HG03571 (cell line): ENCODE data around the gene PLEKHG4B.
"Not testable (repeated sequence)": the region's sequence is repeated elsewhere in the genome, so short reads cannot be mapped to it uniquely, and the experiment has no call there.

ENCODE experiments used
- ATAC-seq: cut with Tn5 transposase; IDR thresholded peaks from one replicate; pipeline ENCODE4 v1.9.1; 2021; ENCODE audit not compliant: unreplicated experiment

The PLEKHG4B gene

GRCh38 chr5:197892-198489, 106.0 kb downstream of the PLEKHG4B start:
- ATAC-seq: no peak

DNA sequence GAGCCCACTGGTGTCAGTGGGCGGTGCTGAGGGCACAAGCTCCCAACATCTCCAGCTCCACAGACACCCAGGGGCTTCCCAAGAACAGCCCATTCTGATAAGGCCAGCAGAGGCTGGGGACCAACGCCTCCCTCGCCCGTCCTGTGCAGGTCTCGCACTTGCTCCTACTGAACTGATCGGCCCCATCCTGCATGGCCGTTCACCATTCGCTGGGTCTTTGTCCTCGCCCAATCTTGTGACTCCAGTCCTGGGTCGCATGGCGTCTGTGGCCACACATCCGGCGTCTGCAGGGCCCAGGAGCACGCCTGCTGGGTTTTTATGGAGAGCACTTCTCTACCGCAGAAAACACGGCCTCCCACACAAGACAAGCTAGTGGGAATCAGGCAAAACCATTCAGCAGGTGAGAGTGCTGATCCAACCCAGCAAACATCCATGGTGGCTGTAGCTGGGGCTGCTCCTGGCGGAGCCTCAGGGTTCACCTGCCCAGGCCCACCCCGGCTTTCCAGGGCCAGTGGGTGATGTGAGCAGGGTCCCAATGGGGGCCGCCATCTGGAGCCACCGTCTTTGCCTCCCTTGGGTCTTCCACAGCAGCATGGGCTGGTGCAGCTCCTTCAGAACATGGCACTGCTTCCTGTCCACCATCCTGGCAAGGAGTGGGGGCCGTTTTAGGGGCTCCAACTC, 106.7 kb downstream of the PLEKHG4B start:
- no peak for ATAC-seq

GRCh38 chr5:199197-199949, 107.4 kb downstream of the PLEKHG4B start:
- no peak for ATAC-seq

DNA sequence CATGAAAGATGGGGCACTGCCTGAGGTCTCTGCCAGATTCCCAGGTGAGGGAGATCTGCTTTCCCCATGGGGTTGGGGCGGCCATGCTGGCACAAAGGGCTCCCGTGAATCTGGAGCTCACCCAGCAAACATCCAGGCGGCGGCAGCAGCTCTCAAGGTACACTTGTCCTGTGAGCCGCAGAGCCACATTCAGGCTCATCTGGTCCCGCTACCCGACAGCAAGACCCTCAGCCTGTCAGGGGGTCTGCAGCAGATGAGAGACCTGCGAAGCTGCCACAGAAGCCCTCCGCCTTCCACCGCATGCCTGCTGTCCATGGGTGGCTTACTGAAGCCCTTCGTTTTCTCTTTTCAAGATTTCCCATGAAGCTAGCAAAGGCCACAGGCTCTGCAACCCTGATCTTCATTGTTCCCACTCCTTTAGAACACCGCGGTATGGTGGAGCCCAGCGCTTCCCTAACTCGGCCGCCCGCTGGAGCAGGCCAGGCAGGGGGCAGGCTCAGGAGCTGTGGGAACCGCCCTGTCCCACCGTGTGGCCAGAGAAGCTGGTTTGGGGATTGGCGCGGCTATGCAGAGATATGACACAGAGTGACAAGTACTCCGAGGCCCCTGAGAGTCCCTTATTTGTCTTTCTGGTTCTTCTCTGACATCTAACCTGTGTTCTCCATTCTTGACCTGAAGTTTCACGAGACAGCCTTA, 108.1 kb downstream of the PLEKHG4B start:
- ATAC-seq: no peak

DNA sequence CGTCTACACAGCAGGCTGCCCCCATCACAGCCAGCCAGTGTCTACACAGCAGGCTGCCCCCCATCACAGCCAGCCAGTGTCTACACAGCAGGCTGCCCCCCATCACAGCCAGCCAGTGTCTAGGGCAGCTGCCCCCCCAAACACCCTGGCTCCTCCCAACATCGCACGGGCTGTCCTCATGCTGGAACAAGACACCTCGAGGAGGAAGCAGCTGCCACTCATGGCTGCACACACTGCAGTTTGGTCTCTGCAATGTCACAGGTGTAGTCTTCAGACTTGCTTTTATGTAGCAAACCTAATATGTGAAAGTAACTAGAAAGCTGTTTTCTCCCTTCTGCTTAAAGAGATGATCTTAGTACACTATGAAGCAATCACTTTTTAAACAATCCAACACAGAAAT, 109.0 kb downstream of the PLEKHG4B start:
- no peak for ATAC-seq

GRCh38 chr5:201672-202071, 109.7 kb downstream of the PLEKHG4B start:
- no peak for ATAC-seq

DNA sequence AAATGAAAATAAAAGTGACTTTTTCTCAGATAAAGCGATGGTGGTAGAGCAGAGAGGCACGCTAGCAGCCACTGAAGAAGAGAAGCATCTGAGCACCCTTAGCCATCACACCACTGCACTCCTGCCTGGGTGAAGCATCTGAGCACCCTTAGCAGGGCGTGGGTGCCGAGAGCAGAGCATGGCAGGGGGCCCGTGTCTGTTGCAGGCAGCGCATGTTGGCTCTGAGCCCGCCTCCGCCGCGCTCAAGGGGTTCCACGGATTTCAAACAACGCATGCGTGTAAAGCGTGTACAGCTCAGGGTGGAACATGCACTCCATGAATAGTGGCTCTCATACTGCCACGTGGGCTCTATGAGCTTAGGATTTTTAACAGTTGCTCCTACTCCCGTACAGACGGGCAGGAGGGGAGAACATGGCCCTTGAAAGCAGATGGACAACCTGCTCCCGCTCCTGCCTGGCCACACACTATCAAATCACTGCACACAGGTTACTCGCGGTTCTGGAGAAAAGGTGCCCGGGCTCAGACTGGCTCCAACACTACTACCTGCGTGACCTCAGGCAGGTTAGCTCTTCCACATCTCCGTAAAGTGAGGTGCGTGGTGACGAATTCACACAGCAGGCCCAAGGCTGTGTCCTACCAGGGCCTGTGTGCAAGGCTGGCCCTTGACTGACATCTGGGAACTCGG, 111.4 kb downstream of the PLEKHG4B start:
- ATAC-seq: no peak

DNA sequence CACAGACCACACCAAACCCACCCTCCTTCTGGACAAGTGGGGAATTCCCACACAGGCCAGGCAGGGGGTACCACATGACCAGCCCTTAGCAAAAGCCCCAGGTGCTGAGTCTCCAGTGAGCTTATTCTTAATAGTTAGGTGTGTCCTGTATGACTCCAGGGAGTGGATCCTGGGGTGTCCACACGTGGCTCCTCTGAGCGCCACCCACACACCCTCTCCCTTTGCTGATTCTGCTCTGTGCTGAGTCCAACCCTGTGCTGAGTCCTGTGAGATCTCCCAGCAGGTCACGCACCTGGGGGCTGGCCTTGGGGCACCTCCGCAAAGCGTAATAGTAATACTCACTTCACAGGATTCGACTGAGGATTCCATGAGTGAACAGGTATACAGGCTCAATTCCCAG, 112.0 kb downstream of the PLEKHG4B start:
- no peak for ATAC-seq

GRCh38 chr5:204462-204861, 112.5 kb downstream of the PLEKHG4B start:
- no peak for ATAC-seq

DNA sequence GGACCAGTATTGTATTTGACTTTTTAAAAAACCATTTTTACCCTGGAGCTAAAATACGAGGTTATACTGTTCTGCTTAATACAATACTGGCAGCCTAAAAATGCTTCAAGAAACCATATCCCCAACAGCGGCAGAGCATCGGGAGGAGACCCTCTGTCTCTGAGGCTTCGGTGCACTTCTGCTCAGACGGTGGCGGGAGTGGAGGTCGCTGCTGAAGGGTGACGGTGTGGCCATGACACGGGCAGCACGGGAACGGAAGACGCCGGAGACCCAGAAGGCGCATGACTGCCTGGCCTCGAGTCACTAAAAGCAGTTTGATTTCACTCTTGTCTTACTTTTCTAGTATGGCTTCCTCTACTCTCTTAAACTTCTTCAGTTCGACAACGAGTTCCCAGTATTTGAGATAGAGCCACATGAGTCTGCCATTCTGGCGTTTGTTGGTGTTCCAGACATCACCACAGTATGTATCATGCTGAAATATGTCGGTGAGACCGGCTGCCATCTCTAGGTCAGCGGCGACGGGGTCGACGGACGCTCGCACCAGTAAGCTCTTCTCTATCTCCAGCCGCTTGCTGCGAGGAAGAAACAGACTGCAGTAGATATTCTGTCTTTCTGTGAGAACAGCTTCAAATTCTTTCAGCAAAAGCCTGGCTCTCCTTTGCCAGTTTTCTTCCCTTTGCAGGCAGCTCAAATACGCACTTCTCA, 113.2 kb downstream of the PLEKHG4B start:
- ATAC-seq: no peak

- no peak for ATAC-seq
Measured at GRCh38 chr5:206406-206805, 114.4 kb downstream of the PLEKHG4B start.

- no peak for ATAC-seq
Measured at GRCh38 chr5:206927-207536, 115.1 kb downstream of the PLEKHG4B start.

DNA sequence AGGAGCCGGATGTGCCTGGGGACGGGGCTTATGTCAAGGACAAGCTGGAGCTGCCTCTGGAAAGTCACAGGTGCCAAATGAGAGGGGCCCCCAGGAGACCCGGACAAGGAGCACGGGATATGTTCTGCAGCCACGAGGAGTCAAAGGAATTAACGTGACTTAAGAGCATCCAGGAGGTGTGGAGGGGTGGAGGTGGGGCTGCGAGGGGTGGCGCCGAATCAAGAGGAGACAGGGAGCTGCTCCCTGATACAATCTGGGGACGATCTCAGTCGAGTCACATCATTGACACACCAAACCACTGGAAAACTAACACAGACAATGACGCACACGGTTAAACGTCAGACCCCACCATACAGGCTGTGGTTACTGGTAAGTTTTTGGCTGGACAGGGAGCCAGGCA, 115.6 kb downstream of the PLEKHG4B start:
- ATAC-seq: no peak

GRCh38 chr5:208449-209114, 116.6 kb downstream of the PLEKHG4B start:
- ATAC-seq: no peak

DNA sequence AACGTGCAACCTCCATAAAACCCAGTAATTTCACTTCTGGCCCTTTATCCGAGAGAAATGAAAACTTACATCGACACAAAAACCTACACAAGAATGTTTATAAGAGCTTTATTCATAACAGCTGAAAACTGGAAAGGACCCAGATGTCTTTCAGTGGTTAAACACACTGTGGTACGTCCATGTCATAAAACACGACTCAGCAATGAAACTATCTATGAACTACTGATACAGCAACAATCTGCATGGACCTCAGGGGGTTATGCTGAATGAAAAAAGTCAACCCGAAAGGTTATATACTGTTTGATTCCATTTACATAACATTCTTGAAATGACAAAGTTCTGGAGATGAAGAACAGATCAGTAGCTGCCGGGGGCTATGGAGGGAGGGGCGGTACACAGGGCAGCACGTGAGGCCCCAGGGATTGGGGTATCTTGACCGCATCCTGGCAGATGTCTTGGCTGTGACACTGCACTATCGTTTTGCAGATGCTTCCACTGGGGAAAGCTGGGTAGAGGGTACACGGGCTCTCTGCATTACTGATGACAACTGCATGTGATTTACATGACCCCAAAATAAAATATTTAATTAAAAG, 121.9 kb downstream of the PLEKHG4B start:
- no peak for ATAC-seq

DNA sequence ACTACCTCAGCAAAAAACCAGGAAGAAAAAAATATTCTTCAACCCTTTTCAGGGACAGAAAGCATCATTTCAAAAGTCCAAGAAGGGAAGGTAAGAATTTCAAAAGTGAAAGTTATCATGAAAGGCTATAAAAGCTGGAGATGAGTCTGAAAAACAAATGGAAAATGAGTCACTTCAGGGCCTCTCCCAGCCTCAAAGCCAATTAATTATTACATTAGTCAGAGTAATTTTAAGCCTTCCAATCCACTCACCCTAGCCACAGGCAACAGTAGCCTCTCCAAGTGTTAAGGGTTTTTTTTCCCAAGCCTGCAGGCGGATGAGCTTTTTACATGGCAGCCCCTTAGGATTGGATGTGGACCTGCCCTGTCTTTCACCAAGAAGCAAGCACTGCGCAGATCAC, 123.3 kb downstream of the PLEKHG4B start:
- ATAC-seq: not testable (repeated sequence)

GRCh38 chr5:216076-216475, 124.1 kb downstream of the PLEKHG4B start:
- ATAC-seq: not testable (repeated sequence)

DNA sequence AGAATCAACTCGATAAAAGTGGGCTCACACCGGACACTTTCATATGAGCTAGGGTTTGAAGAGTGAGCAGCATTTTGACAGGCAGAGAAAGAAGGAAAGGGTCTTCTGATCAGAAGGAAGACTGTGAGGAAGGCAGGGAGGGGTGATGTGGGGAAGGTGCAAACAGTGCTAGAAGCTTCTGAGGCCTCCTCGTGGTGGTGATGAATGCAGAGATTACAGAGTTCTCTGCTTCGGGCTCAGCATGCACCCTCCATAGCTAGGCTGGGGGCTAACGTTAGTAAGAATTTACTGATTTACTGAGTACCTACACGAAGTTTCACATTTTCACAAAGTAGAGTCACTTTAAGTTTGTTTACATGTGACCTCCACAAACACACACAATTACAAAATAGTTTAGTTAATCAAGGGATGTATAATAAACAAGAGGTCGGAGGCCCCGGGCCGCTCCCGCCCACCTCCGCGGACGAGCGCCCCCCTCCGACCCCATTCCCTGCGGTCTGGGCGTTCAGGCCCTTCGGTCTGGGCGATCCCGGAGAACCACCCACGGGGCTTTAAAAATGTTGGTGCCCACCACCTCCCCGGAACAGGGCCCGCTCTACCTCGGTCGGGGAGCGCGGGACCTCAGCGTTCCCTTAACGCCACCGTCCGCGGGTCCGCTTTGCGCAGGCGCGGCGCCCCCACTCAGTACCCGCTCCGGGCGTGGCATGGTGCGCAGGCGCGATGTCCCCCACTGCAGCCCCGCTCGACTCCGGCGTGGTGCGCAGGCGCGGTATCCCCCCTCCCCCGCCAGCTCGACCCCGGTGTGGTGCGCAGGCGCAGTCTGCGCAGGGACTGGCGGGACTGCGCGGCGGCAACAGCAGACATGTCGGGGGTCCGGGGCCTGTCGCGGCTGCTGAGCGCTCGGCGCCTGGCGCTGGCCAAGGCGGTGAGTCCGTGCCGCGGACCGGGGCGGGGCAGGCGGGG, 125.8 kb downstream of the PLEKHG4B start, which contains the start of the genes CCDC127 and SDHA:
TSS of gene CCDC127 (minus strand) at position 660 of the 963 bp plus-strand sequence. CDS start 1,304 bp downstream, outside the sequence.
TSS of gene SDHA (plus strand) at position 827 of the 963 bp plus-strand sequence. CDS start at position 863, 36 bp downstream.
- peak; percentile 68 for ATAC-seq
